Endothelial cell of umbilical vein (primary cell): ENCODE measurements around the gene PDCD1LG2.

ENCODE experiments used
- EZH2 ChIP-seq: IDR thresholded peaks from 2 replicates; pipeline ENCODE4 v1.6.1; 2012; ENCODE audit warnings: borderline replicate concordance, low read depth, mild to moderate bottlenecking, moderate library complexity, low read length, inconsistent platforms; ENCODE audit not compliant: severe bottlenecking
- TF ChIP-seq, protein P1 (sequence below), 2 donors: IDR thresholded peaks; 1 replicate in 1 of 2; 2 replicates in 1 of 2; pipeline ENCODE4 v1.5.1; 2011; ENCODE audit warnings: low read length in 2 of 2, mild to moderate bottlenecking in 2 of 2, moderate library complexity in 2 of 2, control low read depth in 1 of 2, inconsistent platforms in 1 of 2, low read depth in 1 of 2; ENCODE audit not compliant: insufficient read depth in 1 of 2; ENCODE audit errors: extremely low read depth in 1 of 2

DNA sequence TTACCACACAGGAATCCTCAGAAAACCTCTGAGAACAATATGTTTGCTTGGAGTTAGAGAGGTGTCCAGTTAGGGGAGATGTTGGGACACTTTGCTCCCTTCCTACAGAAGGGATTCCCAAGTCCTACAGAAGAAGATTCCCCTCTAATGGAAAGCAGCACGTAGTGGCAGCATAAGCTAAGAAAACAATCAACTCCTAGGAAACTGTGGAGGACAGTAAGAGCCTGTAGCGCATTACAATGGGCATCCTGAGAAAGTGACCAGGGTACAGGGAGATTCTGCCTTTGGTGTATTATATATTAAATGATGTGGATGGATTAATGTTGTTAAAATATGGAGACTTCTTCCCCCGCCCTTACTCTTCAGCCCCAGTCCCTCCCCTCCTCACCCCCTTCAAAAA, 104.7 kb downstream of the PDCD1LG2 start:
- no peak for TF ChIP-seq EZH2
- TF ChIP-seq, protein P1, sequence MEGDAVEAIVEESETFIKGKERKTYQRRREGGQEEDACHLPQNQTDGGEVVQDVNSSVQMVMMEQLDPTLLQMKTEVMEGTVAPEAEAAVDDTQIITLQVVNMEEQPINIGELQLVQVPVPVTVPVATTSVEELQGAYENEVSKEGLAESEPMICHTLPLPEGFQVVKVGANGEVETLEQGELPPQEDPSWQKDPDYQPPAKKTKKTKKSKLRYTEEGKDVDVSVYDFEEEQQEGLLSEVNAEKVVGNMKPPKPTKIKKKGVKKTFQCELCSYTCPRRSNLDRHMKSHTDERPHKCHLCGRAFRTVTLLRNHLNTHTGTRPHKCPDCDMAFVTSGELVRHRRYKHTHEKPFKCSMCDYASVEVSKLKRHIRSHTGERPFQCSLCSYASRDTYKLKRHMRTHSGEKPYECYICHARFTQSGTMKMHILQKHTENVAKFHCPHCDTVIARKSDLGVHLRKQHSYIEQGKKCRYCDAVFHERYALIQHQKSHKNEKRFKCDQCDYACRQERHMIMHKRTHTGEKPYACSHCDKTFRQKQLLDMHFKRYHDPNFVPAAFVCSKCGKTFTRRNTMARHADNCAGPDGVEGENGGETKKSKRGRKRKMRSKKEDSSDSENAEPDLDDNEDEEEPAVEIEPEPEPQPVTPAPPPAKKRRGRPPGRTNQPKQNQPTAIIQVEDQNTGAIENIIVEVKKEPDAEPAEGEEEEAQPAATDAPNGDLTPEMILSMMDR (IDR thresholded peaks at IDR 0.05; ENCODE audit: extremely low read depth in 1 of 2, insufficient read depth in 1 of 2, low read depth in 1 of 2, low read length in 2 of 2), result no peak
